IMR-90 (cell line): ENCODE data around the gene ZNF608. TPM values are rescaled to one million over a fixed set of nuclear protein-coding genes. Genes with fewer than 3 reads are reported as not detected.

ENCODE experiments used
- ATAC-seq: fragments of 200-7000 bp; cut with Tn5 transposase; 2 replicates; pipeline ENCODE4 v1.9.1; 2020; ENCODE audit warnings: low read depth, mild to moderate bottlenecking, moderate library complexity
- BruUV-seq: library from RNA; stranded (reverse); fragments of 400-500 nt; replicated peaks from 2 replicates; lab custom pipeline; 2021; lab: Mats Ljungman, UMichigan
- CTCF ChIA-PET: fragments of 300-600 bp; formaldehyde crosslinking; extraction: SDS; loops from one replicate; lab custom pipeline; 2021; ENCODE audit warnings: antibody characterized with exemption; lab: Yijun Ruan, JAX
- POLR2A ChIA-PET: fragments of 300-600 bp; sonication (Branson Sonifier 250); formaldehyde crosslinking; loops from one replicate; lab custom pipeline; 2022; ENCODE audit warnings: antibody characterized with exemption; ENCODE audit not compliant: unreplicated experiment; lab: Charles Lee
- DNase-seq: peaks from one replicate; pipeline ENCODE4 v3.0.0; 2013
- H2AFZ ChIP-seq: replicated peaks from 2 replicates; pipeline ENCODE3; 2013; ENCODE audit warnings: low read length, mild to moderate bottlenecking; ENCODE audit not compliant: poor library complexity
- H2AK5ac ChIP-seq: 2 replicates; pipeline ENCODE4 v1.6.1; 2013; ENCODE audit warnings: low read depth, low read length, inconsistent platforms
- H2AK9ac ChIP-seq: replicated peaks from 2 replicates; pipeline ENCODE3; 2013; ENCODE audit warnings: mild to moderate bottlenecking, low read depth, low read length, moderate library complexity; ENCODE audit not compliant: poor library complexity
- H2BK120ac ChIP-seq: 2 replicates; pipeline ENCODE4 v1.6.1; 2013; ENCODE audit warnings: low read depth, low read length, inconsistent platforms
- H2BK15ac ChIP-seq: 3 replicates; pipeline ENCODE4 v1.6.1; 2013; ENCODE audit warnings: low read depth, low read length, inconsistent platforms
- H2BK20ac ChIP-seq: 2 replicates; pipeline ENCODE4 v1.6.1; 2013; ENCODE audit warnings: low read depth, mild to moderate bottlenecking, inconsistent platforms, low read length, moderate library complexity
- H2BK5ac ChIP-seq: 2 replicates; pipeline ENCODE4 v1.6.1; 2013; ENCODE audit warnings: mild to moderate bottlenecking, low read depth, low read length, inconsistent platforms; ENCODE audit not compliant: poor library complexity, severe bottlenecking
- H3K14ac ChIP-seq: replicated peaks from 2 replicates; pipeline ENCODE4 v1.6.1; 2013; ENCODE audit warnings: low read depth, low read length, inconsistent platforms
- H3K18ac ChIP-seq: 2 replicates; pipeline ENCODE4 v1.6.1; 2013; ENCODE audit warnings: low read depth, low read length, control low read depth
- H3K23ac ChIP-seq: 2 replicates; pipeline ENCODE4 v1.6.1; 2013; ENCODE audit warnings: low read depth, low read length, inconsistent platforms
- H3K27ac ChIP-seq: 2 replicates; pipeline ENCODE4 v1.5.1; 2013; ENCODE audit warnings: mild to moderate bottlenecking, control low read depth, low read length; ENCODE audit not compliant: insufficient read depth
- H3K27me3 ChIP-seq: 2 replicates; pipeline ENCODE4 v1.6.1; 2013; ENCODE audit warnings: low read length; ENCODE audit not compliant: control insufficient read depth, insufficient read depth
- H3K36me3 ChIP-seq: 2 replicates; pipeline ENCODE4 v1.6.1; 2013; ENCODE audit warnings: low read length, mixed read lengths; ENCODE audit not compliant: control insufficient read depth, insufficient read depth
- H3K4ac ChIP-seq: 2 replicates; pipeline ENCODE4 v1.6.1; 2013; ENCODE audit warnings: low read depth, low read length, inconsistent platforms
- H3K4me1 ChIP-seq: 2 replicates; pipeline ENCODE4 v1.6.1; 2013; ENCODE audit warnings: low read length, mixed read lengths; ENCODE audit not compliant: control insufficient read depth, insufficient read depth
- H3K4me2 ChIP-seq: 2 replicates; pipeline ENCODE4 v1.6.1; 2013; ENCODE audit warnings: low read depth, mild to moderate bottlenecking, control low read depth, low read length, moderate library complexity
- H3K4me3 ChIP-seq: 2 replicates; pipeline ENCODE4 v1.5.1; 2013; ENCODE audit warnings: low read depth, mild to moderate bottlenecking, control low read depth, low read length, moderate library complexity; ENCODE audit not compliant: insufficient read depth
- H3K56ac ChIP-seq: 2 replicates; pipeline ENCODE4 v1.6.1; 2013; ENCODE audit warnings: low read length, inconsistent platforms; ENCODE audit not compliant: insufficient read depth; ENCODE audit errors: extremely low read depth
- H3K79me1 ChIP-seq, 2 experiments: 2 replicates each; pipeline ENCODE4 v1.6.1; 2013; ENCODE audit warnings: low read length in 2 of 2, inconsistent platforms in 1 of 2, low read depth in 1 of 2
- H3K9ac ChIP-seq: 2 replicates; pipeline ENCODE4 v1.6.1; 2013; ENCODE audit warnings: low read depth, low read length, control low read depth
- H3K9me1 ChIP-seq: 2 replicates; pipeline ENCODE4 v1.6.1; 2013; ENCODE audit warnings: low read length, inconsistent platforms; ENCODE audit not compliant: insufficient read depth
- H3K9me3 ChIP-seq: 2 replicates; pipeline ENCODE4 v1.6.1; 2013; ENCODE audit warnings: low read length; ENCODE audit not compliant: control insufficient read depth, insufficient read depth
- H4K20me1 ChIP-seq: 2 replicates; pipeline ENCODE4 v1.6.1; 2013; ENCODE audit warnings: low read length, inconsistent platforms; ENCODE audit not compliant: insufficient read depth
- H4K5ac ChIP-seq: 2 replicates; pipeline ENCODE4 v1.6.1; 2013; ENCODE audit warnings: mild to moderate bottlenecking, low read depth, low read length, control low read depth
- H4K8ac ChIP-seq, 2 experiments: 2 replicates each; pipeline ENCODE4 v1.6.1; 2013; ENCODE audit warnings: low read depth in 2 of 2, low read length in 2 of 2, control low read depth in 1 of 2, inconsistent platforms in 1 of 2
- H4K91ac ChIP-seq: 2 replicates; pipeline ENCODE4 v1.6.1; 2013; ENCODE audit warnings: low read depth, low read length, inconsistent platforms; ENCODE audit not compliant: insufficient read depth
- CHD1 ChIP-seq: IDR thresholded peaks from 2 replicates; pipeline ENCODE4 v1.6.1; 2012; ENCODE audit warnings: low read depth, low read length, improper control_type of control experiment
- FOS ChIP-seq: fragments of 150-350 bp; IDR thresholded peaks from 2 replicates; pipeline ENCODE4 v1.6.1; 2016; ENCODE audit warnings: low read depth, low read length
- MAFK ChIP-seq: IDR thresholded peaks from 2 replicates; pipeline ENCODE4 v1.6.1; 2012; ENCODE audit warnings: low read depth, low read length, improper control_type of control experiment
- MAZ ChIP-seq: IDR thresholded peaks from 2 replicates; pipeline ENCODE4 v1.6.1; 2012; ENCODE audit warnings: low read depth, mild to moderate bottlenecking, low read length, improper control_type of control experiment, moderate library complexity, borderline replicate concordance
- MXI1 ChIP-seq: IDR thresholded peaks from 2 replicates; pipeline ENCODE4 v1.6.1; 2012; ENCODE audit warnings: low read depth, mild to moderate bottlenecking, low read length, moderate library complexity, borderline replicate concordance
- NFE2L2 ChIP-seq: fragments of 150-350 bp; IDR thresholded peaks from 2 replicates; pipeline ENCODE4 v1.6.1; 2016; ENCODE audit warnings: low read depth, mild to moderate bottlenecking, low read length
- POLR2A ChIP-seq: IDR thresholded peaks from 2 replicates; pipeline ENCODE4 v1.6.1; 2012; ENCODE audit warnings: mild to moderate bottlenecking, low read depth, low read length
- RCOR1 ChIP-seq: IDR thresholded peaks from 2 replicates; pipeline ENCODE4 v1.6.1; 2012; ENCODE audit warnings: mild to moderate bottlenecking, low read length, improper control_type of control experiment; ENCODE audit not compliant: insufficient replicate concordance
- SMC3 ChIP-seq: fragments of 150-350 bp; IDR thresholded peaks from 2 replicates; pipeline ENCODE4 v1.6.1; 2016; ENCODE audit warnings: low read depth, mild to moderate bottlenecking, antibody characterized with exemption, low read length, moderate library complexity
- WGBS, 2 experiments: methylation state at CpG; one replicate each; pipeline versions ENCODE4 v1.1.5 to v1.1.7; 2013; ENCODE audit warnings: missing lambda C conversion rate in 2 of 2; ENCODE audit not compliant: insufficient read length in 1 of 2; ENCODE audit errors: extremely low coverage in 2 of 2; 5-methylcytosine and 5-hydroxymethylcytosine counted together
- dilution Hi-C: fragments of 300-500 bp; cut with HindIII; formaldehyde crosslinking; loops from one replicate; pipeline ENCODE4 v1.14.3; 2018; ENCODE audit warnings: low sequenced_read_pairs; ENCODE audit not compliant: unreplicated experiment
- in situ Hi-C: fragments of 300-500 bp; cut with MboI; formaldehyde crosslinking; loops from 3 replicates; pipeline ENCODE4 v1.14.3; 2019; ENCODE audit warnings: low sequenced_read_pairs, inconsistent platforms, mixed read lengths
- intact Hi-C: fragments of 100-400 bp; cut with micrococcal nuclease; formaldehyde crosslinking; loops from 2 replicates; pipeline ENCODE4 v1.10.0; 2022
- polyA plus RNA-seq, 3 experiments: library from polyadenylated mRNA; depleted of rRNA; stranded (reverse); fragments of >200 nt; gene quantifications; 2 replicates each; pipeline ENCODE4 v1.2.3, GENCODE V29; 2012; ENCODE audit warnings: low replicate concordance in 1 of 3
- total RNA-seq: library from RNA; depleted of rRNA; stranded (reverse); fragments of >200 nt; gene quantifications from 2 replicates; pipeline ENCODE4 v1.2.3, GENCODE V29; 2012
- TF ChIP-seq, protein P1 (sequence below): conservative IDR thresholded peaks from 2 replicates; pipeline ENCODE4 v1.5.1; 2012; ENCODE audit warnings: mild to moderate bottlenecking, low read depth, low read length, improper control_type of control experiment

Gene ZNF608
- total and polyA plus RNA-seq, 2 of the 4 experiments (the other 2 are of a cell fraction), result 9.8 to 15.1 TPM

DNA sequence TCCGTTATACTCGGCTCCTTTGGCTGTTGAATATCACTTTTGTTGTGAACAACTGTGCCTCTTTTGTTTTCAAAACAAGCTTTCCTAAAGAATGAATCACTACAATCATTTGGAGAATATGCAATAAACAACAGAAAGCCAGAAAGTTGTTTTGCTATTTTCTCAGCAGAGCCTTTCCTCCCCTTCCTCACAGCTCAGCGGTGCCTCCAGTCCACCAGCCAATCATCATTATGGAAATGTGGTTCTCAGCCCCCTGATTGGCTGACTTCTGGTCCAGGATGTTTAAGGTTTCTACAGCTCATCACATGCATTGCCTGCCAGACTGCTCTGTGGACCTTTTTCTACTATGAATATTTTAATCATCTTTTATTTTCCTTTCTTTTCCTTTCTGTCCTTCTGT is 9.1 kb upstream of the ZNF608 start:
- H3K56ac ChIP-seq, result no peak overlapping the region
- no peak overlapping the region for H3K14ac ChIP-seq
- H3K4me1 ChIP-seq, result no peaks in the 10 kb centered on the region
- BruUV-seq, result no TSS peak
- no peak overlapping the region for H3K23ac ChIP-seq
- no peak overlapping the region for H3K4me3 ChIP-seq
- no peaks in the 10 kb centered on the region for H3K79me1 ChIP-seq
- no peak overlapping the region for H3K4ac ChIP-seq
- H4K8ac ChIP-seq, result no peak overlapping the region
- H2BK20ac ChIP-seq, result no peak overlapping the region
- ATAC-seq (peak; percentile 53; the same call in 1 of the 2 replicates), DNase-seq (no peak)
- H2AK5ac ChIP-seq, result no peak overlapping the region
- in situ Hi-C loops (no loop called here), intact Hi-C loops (no loop called here), dilution Hi-C loops (no loop called here)
- H3K4me2 ChIP-seq, result no peak overlapping the region
- CTCF ChIA-PET, result no interaction called here
- H2BK120ac ChIP-seq, result no peak overlapping the region
- no peak overlapping the region for H2AK9ac ChIP-seq
- H3K27me3 ChIP-seq, result no peaks in the 10 kb centered on the region
- no peaks in the 10 kb centered on the region for H4K20me1 ChIP-seq
- no peak overlapping the region for H4K5ac ChIP-seq
- no peak overlapping the region for H3K9ac ChIP-seq
- no peak overlapping the region for H2AFZ ChIP-seq
- H2BK15ac ChIP-seq, result no peak overlapping the region
- no peak overlapping the region for H2BK5ac ChIP-seq
- no peak overlapping the region for H3K27ac ChIP-seq
- no peaks in the 10 kb centered on the region for H3K9me1 ChIP-seq
- no peak overlapping the region for H3K18ac ChIP-seq
- no peaks in the 10 kb centered on the region for H3K36me3 ChIP-seq
- WGBS, 2 experiments, result no CpG with 5 or more reads among the region's 3 CpGs
- no peak overlapping the region for H4K91ac ChIP-seq
- H3K9me3 ChIP-seq, result no peaks in the 10 kb centered on the region
- POLR2A ChIA-PET, result no interaction called here
- TF ChIP-seq MAFK (no peak), FOS (no peak), MXI1 (no peak), NFE2L2 (no peak), CHD1 (no peak), MAZ (no peak), POLR2A (no peak), SMC3 (no peak), RCOR1 (no peak)
- TF ChIP-seq, protein P1, sequence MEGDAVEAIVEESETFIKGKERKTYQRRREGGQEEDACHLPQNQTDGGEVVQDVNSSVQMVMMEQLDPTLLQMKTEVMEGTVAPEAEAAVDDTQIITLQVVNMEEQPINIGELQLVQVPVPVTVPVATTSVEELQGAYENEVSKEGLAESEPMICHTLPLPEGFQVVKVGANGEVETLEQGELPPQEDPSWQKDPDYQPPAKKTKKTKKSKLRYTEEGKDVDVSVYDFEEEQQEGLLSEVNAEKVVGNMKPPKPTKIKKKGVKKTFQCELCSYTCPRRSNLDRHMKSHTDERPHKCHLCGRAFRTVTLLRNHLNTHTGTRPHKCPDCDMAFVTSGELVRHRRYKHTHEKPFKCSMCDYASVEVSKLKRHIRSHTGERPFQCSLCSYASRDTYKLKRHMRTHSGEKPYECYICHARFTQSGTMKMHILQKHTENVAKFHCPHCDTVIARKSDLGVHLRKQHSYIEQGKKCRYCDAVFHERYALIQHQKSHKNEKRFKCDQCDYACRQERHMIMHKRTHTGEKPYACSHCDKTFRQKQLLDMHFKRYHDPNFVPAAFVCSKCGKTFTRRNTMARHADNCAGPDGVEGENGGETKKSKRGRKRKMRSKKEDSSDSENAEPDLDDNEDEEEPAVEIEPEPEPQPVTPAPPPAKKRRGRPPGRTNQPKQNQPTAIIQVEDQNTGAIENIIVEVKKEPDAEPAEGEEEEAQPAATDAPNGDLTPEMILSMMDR, result no peak
